Left renal pelvis (tissue), 4 donors: ENCODE measurements around the gene PRR30. TPM values are rescaled to one million over a fixed set of nuclear protein-coding genes. Genes with fewer than 3 reads are reported as not detected.
"Not testable (repeated sequence)": the region's sequence is repeated elsewhere in the genome, so short reads cannot be mapped to it uniquely, and the experiment has no call there.

Source experiments
- DNase-seq, 4 donors: peaks; one replicate each; pipeline ENCODE4 v3.0.0-alpha.2; 2013; ENCODE audit warnings: low read depth in 4 of 4, low spot score in 3 of 4
- polyA plus RNA-seq, 4 donors: library from polyadenylated mRNA; unstranded; fragments of 120-200 nt; gene quantifications; one replicate each; pipeline ENCODE4 v1.2.1, GENCODE V29; 2013; ENCODE audit not compliant: insufficient read length in 4 of 4

The PRR30 gene
- not detected for polyA plus RNA-seq

GRCh38 chr2:27139310-27139709, at the start of gene PRR30:
Gene PRR30 (minus strand): TSS chr2:27139410. CDS start chr2:27138329, 1,081 bp downstream.
- no peak for DNase-seq

- no peak for DNase-seq
Measured at GRCh38 chr2:27186613-27187345, 47.6 kb upstream of the PRR30 start.

DNA sequence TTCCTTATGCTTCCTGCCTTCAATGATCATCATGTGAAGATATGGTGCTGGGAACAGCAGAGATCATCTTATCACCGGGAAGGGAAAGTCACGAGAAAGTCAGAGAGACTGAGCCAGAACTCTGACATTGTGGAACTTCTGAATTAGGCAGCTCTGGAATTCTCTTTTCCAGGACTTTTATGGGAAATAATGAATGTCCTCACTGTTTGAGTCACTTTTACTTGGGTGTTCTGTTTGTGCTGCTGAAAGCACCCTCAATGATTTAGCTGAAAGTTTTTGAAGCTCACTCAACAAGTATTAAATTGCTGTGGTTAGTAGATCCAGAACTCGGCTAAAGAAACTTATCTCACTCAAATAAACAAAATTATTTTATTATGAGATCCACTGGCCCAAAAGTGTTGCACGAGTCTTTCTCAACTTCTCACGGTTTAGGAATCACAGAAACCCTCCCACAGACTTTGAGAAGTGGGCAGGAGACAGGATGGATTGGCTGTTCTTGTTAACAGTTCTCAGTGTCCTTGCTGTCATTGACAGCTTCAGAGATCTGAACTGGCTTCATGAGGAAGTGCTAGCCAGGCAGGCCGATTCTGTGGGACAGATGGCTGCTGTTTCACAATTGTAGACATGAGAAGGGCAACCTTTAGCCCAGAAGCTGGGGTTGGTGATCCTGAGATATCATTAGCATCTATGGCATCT, 46.3 kb upstream of the PRR30 start:
- DNase-seq: no peak

- no peak for DNase-seq
Measured at GRCh38 chr2:27184115-27184514, 44.9 kb upstream of the PRR30 start.

- DNase-seq: no peak
Measured at GRCh38 chr2:27182346-27182745, 43.1 kb upstream of the PRR30 start.

DNA sequence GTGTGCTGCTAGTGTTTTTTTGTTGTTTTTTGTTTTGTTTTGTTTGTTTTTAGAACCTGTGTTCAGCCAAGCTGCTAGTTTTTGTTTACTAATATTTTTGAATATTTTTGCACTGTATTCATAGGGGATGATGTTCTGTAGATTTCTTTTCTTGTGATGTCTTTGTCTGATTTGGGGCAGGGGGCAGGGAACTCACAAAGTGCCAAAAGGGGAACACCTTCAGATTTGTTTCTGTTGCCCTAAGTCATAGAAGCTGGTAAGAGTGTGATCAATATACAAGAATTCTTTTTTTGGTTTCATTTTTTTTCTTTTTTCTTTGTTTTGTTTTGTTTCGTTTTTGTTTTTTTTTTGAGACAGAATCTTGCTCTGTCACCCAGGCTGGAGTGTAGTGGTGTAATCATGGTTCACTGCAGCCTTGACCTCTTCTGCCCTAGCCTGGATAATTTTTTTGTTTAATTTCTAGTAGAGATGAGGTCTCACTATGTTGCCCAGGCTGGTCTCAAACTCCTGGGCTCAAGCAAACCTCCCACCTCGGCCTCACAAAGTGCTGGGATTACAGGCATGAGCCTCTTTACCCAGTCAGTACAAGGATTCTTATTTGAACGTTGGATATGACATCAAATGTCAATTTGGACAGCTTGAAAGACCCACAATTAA, 40.3 kb upstream of the PRR30 start:
- DNase-seq: no peak

GRCh38 chr2:27178469-27178868, 39.3 kb upstream of the PRR30 start:
- no peak for DNase-seq

DNA sequence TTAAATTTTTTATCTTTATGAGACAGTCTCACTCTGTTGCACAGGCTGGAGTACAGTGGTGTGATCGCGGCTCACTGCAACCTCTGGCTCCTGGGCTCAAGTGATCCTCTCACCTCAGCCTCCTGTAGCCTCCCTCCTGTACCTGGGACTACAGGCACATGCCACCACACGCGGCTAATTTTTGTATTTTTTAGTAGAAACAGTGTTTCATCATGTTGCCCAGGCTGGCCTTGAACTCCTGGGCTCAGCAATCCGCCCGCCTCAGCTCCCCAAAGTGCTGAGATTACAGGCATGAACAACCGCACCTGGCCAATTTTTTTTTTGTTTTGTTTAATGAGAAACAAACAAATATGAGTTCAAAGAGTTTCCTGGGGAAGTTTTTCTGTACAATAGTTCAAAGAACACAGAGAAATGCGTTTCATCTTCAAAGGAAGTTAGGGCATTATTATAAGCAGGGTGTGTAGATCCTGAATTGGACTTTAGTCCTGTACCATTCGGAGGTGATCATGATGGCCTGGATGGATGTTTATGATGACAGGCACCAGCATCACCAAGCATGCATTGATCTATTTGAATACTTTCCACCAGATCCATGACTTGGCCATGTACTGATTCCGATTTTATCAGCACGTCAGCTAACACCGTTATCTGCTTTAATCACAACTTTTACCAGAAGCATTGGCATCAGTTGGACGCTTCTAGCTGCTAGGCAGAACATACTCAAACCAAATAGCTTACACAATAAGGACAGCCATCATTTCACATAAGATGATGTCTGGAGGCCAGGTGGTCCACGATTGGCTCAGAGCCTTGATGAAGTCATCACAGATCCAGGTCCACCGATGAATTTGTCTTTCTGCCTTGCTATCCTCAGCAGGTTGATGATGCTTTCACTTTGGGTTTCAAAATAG, 38.5 kb upstream of the PRR30 start:
- DNase-seq: no peak

- DNase-seq: not testable (repeated sequence)
Measured at GRCh38 chr2:27175781-27176180, 36.6 kb upstream of the PRR30 start.

GRCh38 chr2:27175330-27175729, 36.1 kb upstream of the PRR30 start:
- DNase-seq: no peak

DNA sequence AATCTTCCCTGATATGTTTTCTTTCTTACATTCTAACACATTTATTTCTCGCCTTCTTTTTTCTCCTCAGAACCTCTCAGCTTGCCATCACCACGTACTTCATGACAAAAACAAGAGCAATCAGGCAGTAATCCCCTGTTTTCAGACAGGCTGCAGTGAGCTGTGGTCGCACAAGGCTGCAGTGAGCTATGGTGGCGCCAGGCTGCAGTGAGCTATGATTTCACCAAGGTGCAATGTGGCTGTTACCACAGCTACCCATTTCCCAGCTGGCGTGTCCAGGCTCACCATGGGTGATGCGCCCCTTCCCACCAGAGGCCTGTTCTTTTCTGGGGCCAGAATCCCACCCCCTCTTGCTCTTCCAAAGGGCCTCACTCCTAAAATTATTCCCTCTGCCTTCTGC, 35.4 kb upstream of the PRR30 start:
- DNase-seq: no peak

- no peak for DNase-seq
Measured at GRCh38 chr2:27171351-27171848, 32.2 kb upstream of the PRR30 start.

- DNase-seq: no peak
Measured at GRCh38 chr2:27170581-27171337, 31.5 kb upstream of the PRR30 start.

DNA sequence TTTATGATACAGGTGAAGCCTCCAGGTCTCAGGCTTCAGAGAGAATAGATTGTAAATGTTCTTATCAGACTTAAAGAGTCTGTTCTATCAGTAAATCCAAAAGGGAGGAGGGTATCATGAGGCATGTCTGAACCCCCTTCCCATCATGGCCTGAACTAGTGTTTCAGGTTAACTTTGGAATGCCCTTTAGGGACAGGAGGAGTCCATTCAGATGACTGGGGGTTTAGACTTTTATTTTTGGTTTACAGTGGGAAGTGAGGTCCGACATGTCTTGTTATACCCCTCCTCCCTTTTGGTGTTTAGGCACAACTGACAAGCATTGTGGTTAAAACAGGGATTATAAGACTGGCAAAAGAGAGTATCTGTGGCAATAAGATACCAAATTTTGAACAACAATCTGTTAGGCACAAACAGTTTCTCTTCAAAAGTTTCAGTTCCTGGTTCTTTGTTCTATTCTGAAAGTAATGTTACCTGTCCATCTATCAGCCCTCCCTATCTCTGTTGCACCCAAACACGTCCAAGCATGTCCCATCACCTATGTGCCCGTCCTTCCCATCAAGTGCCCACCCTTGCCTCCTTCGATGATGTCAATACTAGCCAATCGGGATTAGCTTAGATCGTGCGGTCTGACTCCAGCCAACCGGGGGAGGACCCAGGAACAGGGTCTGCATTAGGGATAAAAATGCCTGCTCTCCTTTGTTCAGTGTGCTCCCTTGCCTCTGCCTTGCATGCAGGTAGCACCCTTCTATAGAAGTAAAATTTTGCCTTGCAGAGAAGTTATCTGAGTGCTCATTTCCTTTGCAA, 26.0 kb upstream of the PRR30 start:
- no peak for DNase-seq

- no peak for DNase-seq
Measured at GRCh38 chr2:27162151-27163121, 23.2 kb upstream of the PRR30 start.

- no peak for DNase-seq
Measured at GRCh38 chr2:27160191-27160590, 21.0 kb upstream of the PRR30 start.

DNA sequence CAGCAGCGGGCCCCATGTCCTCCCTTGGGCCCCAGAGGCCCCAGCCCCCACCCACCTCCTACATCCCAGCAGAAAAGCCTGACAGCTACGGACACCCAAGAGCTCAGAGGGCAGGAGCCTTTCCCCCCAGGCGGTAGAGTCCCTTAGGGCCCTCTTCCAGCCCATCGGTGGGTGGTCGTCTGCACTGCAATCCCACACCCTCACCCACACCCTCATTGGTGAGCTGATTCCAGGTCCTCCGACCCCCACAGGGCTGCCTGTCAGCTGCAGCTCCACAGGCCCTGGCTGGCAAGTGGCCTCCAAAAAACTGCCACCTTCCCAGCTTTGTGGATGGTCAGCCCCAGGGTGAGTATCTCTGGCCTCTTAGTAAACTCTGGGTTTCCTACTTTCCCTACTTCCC, 20.1 kb upstream of the PRR30 start:
- DNase-seq: no peak

- DNase-seq: no peak
Measured at GRCh38 chr2:27158468-27158867, 19.3 kb upstream of the PRR30 start.
